Neural cell (in vitro differentiated cells): ENCODE measurements around the gene ICAM2. TPM values are rescaled to one million over a fixed set of nuclear protein-coding genes. Genes with fewer than 3 reads are reported as not detected.

Source experiments
- H2AFZ ChIP-seq: fragments of 200-600, 300-800 bp; sonication (generic), shearing (Covaris generic); 2 replicates; pipeline ENCODE4 v1.6.0; 2014; ENCODE audit warnings: low read depth, mild to moderate bottlenecking, antibody characterized with exemption, low read length, moderate library complexity
- H3F3A ChIP-seq: fragments of 200-600 bp; shearing (Covaris generic); 2 replicates; pipeline ENCODE4 v1.6.1; 2016; ENCODE audit warnings: mild to moderate bottlenecking, moderate library complexity, mixed read lengths, antibody characterized with exemption, low read length; ENCODE audit not compliant: insufficient read depth, poor library complexity, severe bottlenecking
- H3K27ac ChIP-seq: fragments of 200-600, 300-800 bp; sonication (generic), shearing (Covaris generic); 2 replicates; pipeline ENCODE4 v1.5.1; 2014; ENCODE audit warnings: mild to moderate bottlenecking, low read length, moderate library complexity
- H3K27me3 ChIP-seq: fragments of 300-800, 200-600 bp; sonication (generic), shearing (Covaris generic); 2 replicates; pipeline ENCODE4 v1.6.0; 2014; ENCODE audit warnings: mild to moderate bottlenecking, low read depth, low read length, moderate library complexity; ENCODE audit not compliant: insufficient read depth
- H3K36me3 ChIP-seq: fragments of 300-800, 200-600 bp; sonication (generic), shearing (Covaris generic); 2 replicates; pipeline ENCODE4 v1.5.1; 2014; ENCODE audit warnings: mild to moderate bottlenecking, antibody characterized with exemption, low read length, moderate library complexity; ENCODE audit not compliant: insufficient read depth
- H3K4me2 ChIP-seq: fragments of 300-800, 200-600 bp; sonication (generic), shearing (Covaris generic); 2 replicates; pipeline ENCODE4 v1.6.0; 2014; ENCODE audit warnings: mild to moderate bottlenecking, low read length
- H3K4me3 ChIP-seq: fragments of 300-800, 200-600 bp; sonication (generic), shearing (Covaris generic); 2 replicates; pipeline ENCODE4 v1.5.1; 2014; ENCODE audit warnings: mild to moderate bottlenecking, low read length, moderate library complexity
- H3K79me2 ChIP-seq: fragments of 200-600 bp; shearing (Covaris generic); replicated peaks from 2 replicates; pipeline ENCODE4 v1.6.0; 2014; ENCODE audit warnings: mild to moderate bottlenecking, low read length, moderate library complexity; ENCODE audit not compliant: insufficient read depth
- H3K9ac ChIP-seq: fragments of 300-800, 200-600 bp; sonication (generic), shearing (Covaris generic); 2 replicates; pipeline ENCODE4 v1.6.1; 2016; ENCODE audit warnings: mild to moderate bottlenecking, low read length, mixed read lengths
- H3K9me2 ChIP-seq: fragments of 200-600 bp; shearing (Covaris generic); 2 replicates; pipeline ENCODE4 v1.6.1; 2016; ENCODE audit warnings: mild to moderate bottlenecking, low read length, mixed read lengths; ENCODE audit not compliant: insufficient read depth
- H3K9me3 ChIP-seq: fragments of 200-600, 300-800 bp; sonication (generic), shearing (Covaris generic); 2 replicates; pipeline ENCODE4 v1.6.1; 2016; ENCODE audit warnings: mild to moderate bottlenecking, mixed run types, low read length, moderate library complexity, mixed read lengths
- H4K20me1 ChIP-seq: fragments of 200-600 bp; shearing (Covaris generic); 2 replicates; pipeline ENCODE4 v1.6.1; 2016; ENCODE audit warnings: mild to moderate bottlenecking, mixed run types; ENCODE audit not compliant: insufficient read depth
- EP300 ChIP-seq: fragments of 450-650 bp; conservative IDR thresholded peaks from 2 replicates; pipeline ENCODE4 v1.6.1; 2014; ENCODE audit warnings: antibody characterized with exemption, mild to moderate bottlenecking, moderate library complexity; ENCODE audit not compliant: poor library complexity, severe bottlenecking
- EZH2 ChIP-seq: fragments of 200-600, 300-800 bp; shearing (Covaris generic), sonication (generic); IDR thresholded peaks from 2 replicates; pipeline ENCODE4 v1.6.1; 2014; ENCODE audit warnings: antibody characterized with exemption, low read length, borderline replicate concordance, mild to moderate bottlenecking; ENCODE audit not compliant: insufficient read depth, poor library complexity, severe bottlenecking
- MXI1 ChIP-seq: fragments of 450-650 bp; conservative IDR thresholded peaks from 2 replicates; pipeline ENCODE4 v1.6.1; 2014; ENCODE audit warnings: antibody characterized with exemption, mild to moderate bottlenecking; ENCODE audit not compliant: poor library complexity, severe bottlenecking
- POLR2AphosphoS5 ChIP-seq: IDR thresholded peaks from 2 replicates; pipeline ENCODE4 v1.6.1; 2012
- RAD21 ChIP-seq: fragments of 450-650 bp; conservative IDR thresholded peaks from 2 replicates; pipeline ENCODE4 v1.6.1; 2014; ENCODE audit warnings: antibody characterized with exemption, mild to moderate bottlenecking, moderate library complexity
- SMC3 ChIP-seq: fragments of 450-650 bp; conservative IDR thresholded peaks from 2 replicates; pipeline ENCODE4 v1.6.1; 2014; ENCODE audit warnings: antibody characterized with exemption, mild to moderate bottlenecking, moderate library complexity; ENCODE audit not compliant: poor library complexity
- TAF1 ChIP-seq: IDR thresholded peaks from 2 replicates; pipeline ENCODE4 v1.6.1; 2012; ENCODE audit warnings: low read depth
- polyA plus RNA-seq: library from polyadenylated mRNA; depleted of rRNA; stranded (reverse); fragments of >200 nt; gene quantifications from 2 replicates; pipeline ENCODE4 v1.2.3, GENCODE V29; 2014
- TF ChIP-seq, protein P1 (sequence below): IDR thresholded peaks from 2 replicates; pipeline ENCODE4 v1.6.1; 2012; ENCODE audit warnings: borderline replicate concordance
- TF ChIP-seq, protein P2 (sequence below): fragments of 450-650 bp; IDR thresholded peaks from 2 replicates; pipeline ENCODE4 v1.5.1; 2014; ENCODE audit warnings: antibody characterized with exemption, mild to moderate bottlenecking, moderate library complexity; ENCODE audit not compliant: poor library complexity, severe bottlenecking

Gene ICAM2
- polyA plus RNA-seq, 1 donor from 2014 or later: not detected

DNA sequence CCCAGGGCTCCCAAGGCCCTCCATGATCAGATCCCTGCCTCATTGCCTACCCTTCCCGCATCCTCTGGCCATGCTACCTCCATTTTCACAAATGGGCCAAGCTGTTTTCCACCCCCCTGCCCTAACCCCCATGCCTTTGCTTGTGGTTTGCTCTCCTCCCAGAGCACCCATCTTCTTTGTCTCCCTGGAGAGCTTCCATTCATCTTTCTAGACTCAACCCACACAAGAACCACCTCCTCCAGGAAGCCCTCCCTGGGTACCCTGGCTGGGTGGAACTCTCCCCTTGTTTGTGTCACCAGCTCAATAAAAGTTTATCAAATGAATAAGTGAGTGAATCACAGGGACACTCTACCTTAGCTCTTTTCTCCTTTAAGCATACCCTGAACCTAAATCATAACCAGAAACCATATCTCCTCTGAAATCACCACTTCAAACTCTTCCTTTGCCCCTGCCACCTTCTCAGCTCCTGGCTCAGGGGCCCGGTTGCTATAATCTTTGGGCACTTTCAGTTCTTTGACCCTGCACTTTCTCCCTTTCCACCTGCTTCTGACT is 44.8 kb downstream of the ICAM2 start:
- TF ChIP-seq, protein P1, sequence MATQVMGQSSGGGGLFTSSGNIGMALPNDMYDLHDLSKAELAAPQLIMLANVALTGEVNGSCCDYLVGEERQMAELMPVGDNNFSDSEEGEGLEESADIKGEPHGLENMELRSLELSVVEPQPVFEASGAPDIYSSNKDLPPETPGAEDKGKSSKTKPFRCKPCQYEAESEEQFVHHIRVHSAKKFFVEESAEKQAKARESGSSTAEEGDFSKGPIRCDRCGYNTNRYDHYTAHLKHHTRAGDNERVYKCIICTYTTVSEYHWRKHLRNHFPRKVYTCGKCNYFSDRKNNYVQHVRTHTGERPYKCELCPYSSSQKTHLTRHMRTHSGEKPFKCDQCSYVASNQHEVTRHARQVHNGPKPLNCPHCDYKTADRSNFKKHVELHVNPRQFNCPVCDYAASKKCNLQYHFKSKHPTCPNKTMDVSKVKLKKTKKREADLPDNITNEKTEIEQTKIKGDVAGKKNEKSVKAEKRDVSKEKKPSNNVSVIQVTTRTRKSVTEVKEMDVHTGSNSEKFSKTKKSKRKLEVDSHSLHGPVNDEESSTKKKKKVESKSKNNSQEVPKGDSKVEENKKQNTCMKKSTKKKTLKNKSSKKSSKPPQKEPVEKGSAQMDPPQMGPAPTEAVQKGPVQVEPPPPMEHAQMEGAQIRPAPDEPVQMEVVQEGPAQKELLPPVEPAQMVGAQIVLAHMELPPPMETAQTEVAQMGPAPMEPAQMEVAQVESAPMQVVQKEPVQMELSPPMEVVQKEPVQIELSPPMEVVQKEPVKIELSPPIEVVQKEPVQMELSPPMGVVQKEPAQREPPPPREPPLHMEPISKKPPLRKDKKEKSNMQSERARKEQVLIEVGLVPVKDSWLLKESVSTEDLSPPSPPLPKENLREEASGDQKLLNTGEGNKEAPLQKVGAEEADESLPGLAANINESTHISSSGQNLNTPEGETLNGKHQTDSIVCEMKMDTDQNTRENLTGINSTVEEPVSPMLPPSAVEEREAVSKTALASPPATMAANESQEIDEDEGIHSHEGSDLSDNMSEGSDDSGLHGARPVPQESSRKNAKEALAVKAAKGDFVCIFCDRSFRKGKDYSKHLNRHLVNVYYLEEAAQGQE: no peak
- TF ChIP-seq EZH2 (no peak), MXI1 (no peak), TAF1 (no peak), EP300 (no peak), SMC3 (no peak)
- TF ChIP-seq, protein P2, sequence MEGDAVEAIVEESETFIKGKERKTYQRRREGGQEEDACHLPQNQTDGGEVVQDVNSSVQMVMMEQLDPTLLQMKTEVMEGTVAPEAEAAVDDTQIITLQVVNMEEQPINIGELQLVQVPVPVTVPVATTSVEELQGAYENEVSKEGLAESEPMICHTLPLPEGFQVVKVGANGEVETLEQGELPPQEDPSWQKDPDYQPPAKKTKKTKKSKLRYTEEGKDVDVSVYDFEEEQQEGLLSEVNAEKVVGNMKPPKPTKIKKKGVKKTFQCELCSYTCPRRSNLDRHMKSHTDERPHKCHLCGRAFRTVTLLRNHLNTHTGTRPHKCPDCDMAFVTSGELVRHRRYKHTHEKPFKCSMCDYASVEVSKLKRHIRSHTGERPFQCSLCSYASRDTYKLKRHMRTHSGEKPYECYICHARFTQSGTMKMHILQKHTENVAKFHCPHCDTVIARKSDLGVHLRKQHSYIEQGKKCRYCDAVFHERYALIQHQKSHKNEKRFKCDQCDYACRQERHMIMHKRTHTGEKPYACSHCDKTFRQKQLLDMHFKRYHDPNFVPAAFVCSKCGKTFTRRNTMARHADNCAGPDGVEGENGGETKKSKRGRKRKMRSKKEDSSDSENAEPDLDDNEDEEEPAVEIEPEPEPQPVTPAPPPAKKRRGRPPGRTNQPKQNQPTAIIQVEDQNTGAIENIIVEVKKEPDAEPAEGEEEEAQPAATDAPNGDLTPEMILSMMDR: no peak
- Histone ChIP-seq H4K20me1 (no peaks in the 10 kb centered on the region), H3K36me3 (no peaks in the 10 kb centered on the region), H3K9me3 (no peaks in the 10 kb centered on the region), H3K9ac (no peak overlapping the region), H3K79me2 (no peaks in the 10 kb centered on the region), H3K9me2 (no peaks in the 10 kb centered on the region), H3K4me2 (no peak overlapping the region), H3K27ac (no peak overlapping the region), H3F3A (no peaks in the 10 kb centered on the region), H3K27me3 (no peaks in the 10 kb centered on the region), H2AFZ (no peak overlapping the region), H3K4me3 (no peak overlapping the region)

DNA sequence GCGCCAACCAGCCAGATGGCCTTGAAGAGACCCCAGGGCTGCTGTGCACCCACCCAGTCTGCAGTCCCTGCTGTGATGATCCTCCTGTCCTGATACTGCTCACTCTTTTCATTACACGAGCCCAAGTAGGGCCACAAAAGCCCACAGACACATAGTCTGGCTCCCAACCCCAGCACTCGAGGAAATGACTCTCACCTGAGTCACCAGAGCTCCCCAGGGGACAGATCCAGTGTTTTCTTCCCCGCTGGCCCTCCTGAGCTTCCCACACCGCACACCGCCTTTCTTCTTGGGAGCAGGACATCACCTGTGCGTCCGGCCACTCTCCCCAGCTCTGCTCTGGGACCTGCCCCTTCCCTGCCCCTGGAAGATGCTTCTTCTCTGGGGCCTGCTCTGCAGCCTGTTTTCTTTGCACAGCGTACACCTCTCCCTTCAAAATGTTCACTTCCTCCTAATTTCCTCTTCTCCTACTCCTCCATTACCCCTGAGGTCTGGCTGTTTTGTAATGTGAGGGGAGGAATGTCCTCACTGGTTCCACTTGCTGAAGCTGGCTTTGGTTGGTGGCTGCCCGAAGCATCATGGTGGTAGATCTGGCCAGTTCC is 45.7 kb downstream of the ICAM2 start:
- no peaks in the 10 kb centered on the region for H3F3A ChIP-seq
- no peak overlapping the region for H3K9ac ChIP-seq
- no peaks in the 10 kb centered on the region for H3K27me3 ChIP-seq
- H3K79me2 ChIP-seq: no peaks in the 10 kb centered on the region
- no peaks in the 10 kb centered on the region for H4K20me1 ChIP-seq
- no peaks in the 10 kb centered on the region for H3K36me3 ChIP-seq
- H3K4me2 ChIP-seq: no peak overlapping the region
- H3K9me2 ChIP-seq: no peaks in the 10 kb centered on the region
- H3K27ac ChIP-seq: no peak overlapping the region
- H2AFZ ChIP-seq: no peak overlapping the region
- no peak for TF ChIP-seq RAD21
- TF ChIP-seq MXI1: no peak
- TF ChIP-seq TAF1: no peak
- TF ChIP-seq SMC3: no peak
- TF ChIP-seq, protein P1: no peak
- TF ChIP-seq EZH2: no peak
- TF ChIP-seq EP300: no peak
- TF ChIP-seq, protein P2: no peak
- no peak for TF ChIP-seq POLR2AphosphoS5
- no peak overlapping the region for H3K4me3 ChIP-seq
- H3K9me3 ChIP-seq: no peaks in the 10 kb centered on the region
